Colonic mucosa (tissue), 4 donors: ENCODE data around the gene GNLY. TPM values are rescaled to one million over a fixed set of nuclear protein-coding genes. Genes with fewer than 3 reads are reported as not detected.
"Not testable (repeated sequence)": the region's sequence is repeated elsewhere in the genome, so short reads cannot be mapped to it uniquely, and the experiment has no call there.

Experiments used
- DNase-seq: peaks from one replicate; pipeline ENCODE4 v3.0.0-alpha.2; 2020
- H3K27ac ChIP-seq: fragments of 200-600 bp; one replicate; pipeline ENCODE4 v1.8.0; 2021
- H3K27me3 ChIP-seq: fragments of 200-600 bp; one replicate; pipeline ENCODE4 v1.8.0; 2021
- H3K36me3 ChIP-seq: fragments of 200-600 bp; one replicate; pipeline ENCODE4 v1.8.0; 2021
- H3K4me1 ChIP-seq: fragments of 200-600 bp; one replicate; pipeline ENCODE4 v1.8.0; 2021; ENCODE audit warnings: mild to moderate bottlenecking
- H3K4me3 ChIP-seq: fragments of 200-600 bp; one replicate; pipeline ENCODE4 v1.8.0; 2021
- H3K9ac ChIP-seq, 2 donors: one replicate each; pipeline ENCODE4 v1.7.0; 2013; ENCODE audit warnings: control low read depth in 2 of 2, low read depth in 2 of 2, low read length in 2 of 2
- H3K9me3 ChIP-seq: fragments of 200-600 bp; one replicate; pipeline ENCODE4 v1.8.0; 2021
- intact Hi-C: fragments of 100-400 bp; cut with DNase I; formaldehyde crosslinking; loops from one replicate; pipeline ENCODE4 v1.14.1; 2022
- total RNA-seq, 2 donors: library from RNA; stranded (reverse); fragmentation: NEBNext Ultra II Directional in 1 of 2; extraction: Animal tissue kit (Norgen Biotek cat#: 25700) in 1 of 2; gene quantifications; one replicate each; pipeline ENCODE4 v1.2.1, GENCODE V29; 2021
- TF ChIP-seq, protein P1 (sequence below): fragments of 200-600 bp; IDR thresholded peaks from one replicate; pipeline ENCODE4 v1.8.0; 2022; ENCODE audit warnings: antibody characterized with exemption, mild to moderate bottlenecking
- donor health status: healthy.
- donor health status: DM: no; HTN: no; CAD: no.
- donor health status: DM: no; HTN: no; CAD: no.

Gene GNLY
- total RNA-seq, 2 donors from 2014 or later, result 0.32 to 4.7 TPM

DNA sequence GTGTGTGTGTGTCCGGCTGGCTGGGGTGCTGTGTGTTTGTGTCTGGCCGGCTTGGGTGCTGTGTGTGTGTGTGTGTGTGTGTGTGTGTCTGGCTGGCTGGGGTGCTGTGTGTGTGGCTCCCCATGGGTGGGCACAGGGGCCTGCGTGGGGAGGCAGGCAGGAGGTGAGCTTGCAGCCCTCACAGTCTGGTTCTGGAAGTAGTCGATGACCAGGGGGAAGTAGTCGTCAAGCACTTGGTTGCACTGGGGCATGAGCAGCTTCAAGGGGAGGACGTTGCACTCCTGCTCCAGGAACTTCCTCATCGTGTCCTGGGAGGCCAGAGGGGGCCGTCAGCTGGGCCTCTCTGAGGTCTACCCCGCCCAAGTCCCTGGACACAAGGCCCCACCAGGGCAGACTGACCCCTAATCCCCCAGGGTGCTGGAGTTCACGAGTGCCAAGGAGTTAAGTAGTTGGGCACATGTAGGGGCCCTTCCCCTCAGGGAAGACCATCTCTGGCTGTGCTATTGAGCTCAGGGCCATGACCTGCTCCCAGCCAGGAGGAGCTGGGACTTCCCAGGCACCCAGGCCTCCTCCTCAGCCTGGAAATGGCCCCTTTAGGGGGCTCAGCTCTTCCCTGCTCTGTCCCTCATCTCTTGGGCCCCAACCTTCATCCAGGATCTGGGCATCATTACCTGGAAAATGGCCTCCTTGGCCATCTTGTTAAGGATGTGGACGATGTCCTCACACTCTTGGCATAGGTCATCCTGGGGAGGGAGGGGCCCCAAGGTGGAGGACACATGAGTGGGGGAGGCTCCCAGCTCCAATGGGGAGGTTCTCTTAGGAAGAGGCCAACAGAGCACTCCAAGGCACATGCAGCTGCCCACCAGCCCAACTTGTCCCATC, 27.5 kb upstream of the GNLY start:
- Histone ChIP-seq H3K36me3 (no peaks in the 10 kb centered on the region), H3K4me1 (no peaks in the 10 kb centered on the region), H3K4me3 (no peak overlapping the region), H3K27ac (no peak overlapping the region), H3K9me3 (no peaks in the 10 kb centered on the region), H3K27me3 (no peaks in the 10 kb centered on the region), H3K9ac (no peak overlapping the region)
- TF ChIP-seq, protein P1, sequence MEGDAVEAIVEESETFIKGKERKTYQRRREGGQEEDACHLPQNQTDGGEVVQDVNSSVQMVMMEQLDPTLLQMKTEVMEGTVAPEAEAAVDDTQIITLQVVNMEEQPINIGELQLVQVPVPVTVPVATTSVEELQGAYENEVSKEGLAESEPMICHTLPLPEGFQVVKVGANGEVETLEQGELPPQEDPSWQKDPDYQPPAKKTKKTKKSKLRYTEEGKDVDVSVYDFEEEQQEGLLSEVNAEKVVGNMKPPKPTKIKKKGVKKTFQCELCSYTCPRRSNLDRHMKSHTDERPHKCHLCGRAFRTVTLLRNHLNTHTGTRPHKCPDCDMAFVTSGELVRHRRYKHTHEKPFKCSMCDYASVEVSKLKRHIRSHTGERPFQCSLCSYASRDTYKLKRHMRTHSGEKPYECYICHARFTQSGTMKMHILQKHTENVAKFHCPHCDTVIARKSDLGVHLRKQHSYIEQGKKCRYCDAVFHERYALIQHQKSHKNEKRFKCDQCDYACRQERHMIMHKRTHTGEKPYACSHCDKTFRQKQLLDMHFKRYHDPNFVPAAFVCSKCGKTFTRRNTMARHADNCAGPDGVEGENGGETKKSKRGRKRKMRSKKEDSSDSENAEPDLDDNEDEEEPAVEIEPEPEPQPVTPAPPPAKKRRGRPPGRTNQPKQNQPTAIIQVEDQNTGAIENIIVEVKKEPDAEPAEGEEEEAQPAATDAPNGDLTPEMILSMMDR, result no peak
- no peak for DNase-seq
- intact Hi-C loops, result no loop called here

DNA sequence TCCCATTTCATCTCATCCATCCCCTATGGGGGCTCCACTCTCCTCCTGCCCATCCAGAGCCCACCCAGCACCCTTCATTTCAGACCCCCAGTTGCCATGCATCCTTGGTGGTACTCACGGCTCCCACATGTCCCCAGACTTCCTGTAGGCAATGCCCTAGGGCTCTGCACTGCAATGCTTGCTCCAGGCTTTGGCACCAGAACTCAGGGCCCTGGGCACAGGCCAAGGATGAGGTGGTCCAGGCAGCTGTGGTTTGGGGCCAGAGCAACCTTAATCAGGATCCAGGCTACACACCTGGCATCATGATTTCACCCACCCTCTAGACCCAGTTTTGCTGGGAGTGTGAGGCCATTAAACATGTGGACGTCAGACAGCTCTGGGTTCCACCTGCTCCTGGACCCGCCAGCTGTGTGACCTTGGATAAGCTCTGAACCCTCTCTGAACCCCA, 26.6 kb upstream of the GNLY start:
- intact Hi-C loops, result no loop called here
- H3K36me3 ChIP-seq, result no peaks in the 10 kb centered on the region
- H3K9ac ChIP-seq, result no peak overlapping the region
- no peak overlapping the region for H3K4me3 ChIP-seq
- TF ChIP-seq, protein P1, result no peak
- no peaks in the 10 kb centered on the region for H3K4me1 ChIP-seq
- no peak overlapping the region for H3K27ac ChIP-seq
- no peaks in the 10 kb centered on the region for H3K9me3 ChIP-seq
- no peak for DNase-seq
- no peaks in the 10 kb centered on the region for H3K27me3 ChIP-seq

DNA sequence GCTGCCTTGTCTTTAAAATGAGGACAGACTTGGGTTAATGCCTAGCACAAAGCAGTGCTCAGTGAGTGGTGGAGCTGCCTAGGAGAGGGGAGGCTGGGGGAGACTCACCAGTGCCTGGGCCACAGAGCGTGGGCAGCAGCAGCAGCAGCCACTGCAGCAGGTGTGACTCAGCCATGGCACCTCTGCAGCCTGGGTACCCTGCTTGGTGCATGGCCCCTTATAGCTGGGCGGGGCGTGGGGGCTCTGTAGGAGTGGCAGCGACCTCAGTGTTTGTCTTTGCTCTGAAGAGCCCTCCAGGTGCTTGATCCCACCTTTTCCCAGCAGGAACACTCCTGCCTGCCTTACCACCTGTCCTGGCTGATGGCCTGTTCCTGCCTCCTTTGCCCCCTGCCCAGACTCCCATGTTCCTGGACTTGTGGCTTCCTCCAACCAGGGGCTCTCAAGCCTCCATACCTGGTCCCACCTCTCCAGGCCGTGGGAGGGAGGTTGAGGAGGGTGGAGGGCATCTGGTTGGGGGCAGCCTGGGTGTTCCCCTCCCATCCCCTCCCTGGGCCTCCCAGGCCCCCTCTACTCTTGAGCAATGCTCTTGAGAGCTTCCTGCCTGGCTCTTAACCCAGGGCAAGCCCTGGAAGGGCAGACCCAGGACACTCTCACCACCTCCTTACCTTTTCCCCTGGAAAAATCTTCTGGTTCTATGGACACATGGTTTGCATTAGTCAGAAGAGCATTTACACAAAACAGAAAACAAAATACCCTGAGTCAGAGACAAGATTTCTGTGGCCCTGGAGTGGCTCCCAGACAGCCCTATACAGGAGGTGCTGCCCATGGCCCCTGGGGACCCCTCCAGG, 25.9 kb upstream of the GNLY start, which contains the start of gene SFTPB:
SFTPB (minus strand) TSS at position 191 of the 848 bp plus-strand sequence; CDS start at position 175, 16 bp downstream.
- TF ChIP-seq, protein P1, result no peak
- Histone ChIP-seq H3K36me3 (no peaks in the 10 kb centered on the region), H3K9ac (no peak within 1 kb of the TSS), H3K4me3 (no peak within 1 kb of the TSS), H3K4me1 (no peaks in the 10 kb centered on the region), H3K27me3 (no peaks in the 10 kb centered on the region), H3K9me3 (no peaks in the 10 kb centered on the region), H3K27ac (no peak within 1 kb of the TSS)
- intact Hi-C loops, result no loop called here
- no peak for DNase-seq

DNA sequence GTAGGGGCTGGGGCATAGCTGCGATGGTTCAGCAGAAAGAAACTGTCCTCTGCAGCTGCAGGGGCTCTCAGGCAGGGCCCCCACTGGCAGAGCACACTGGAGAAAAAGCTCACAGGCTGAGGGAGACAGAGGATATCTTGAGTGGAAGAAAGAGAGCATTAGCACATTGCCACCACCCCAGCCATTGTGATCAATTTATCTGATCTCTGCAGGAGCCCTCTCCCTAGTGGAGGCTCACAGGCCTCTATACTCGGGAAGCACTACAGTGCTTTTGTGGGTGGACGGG, 25.4 kb upstream of the GNLY start:
- no peak overlapping the region for H3K4me3 ChIP-seq
- no peaks in the 10 kb centered on the region for H3K9me3 ChIP-seq
- H3K9ac ChIP-seq, result no peak overlapping the region
- H3K36me3 ChIP-seq, result no peaks in the 10 kb centered on the region
- no peak for DNase-seq
- intact Hi-C loops, result no loop called here
- no peaks in the 10 kb centered on the region for H3K27me3 ChIP-seq
- no peaks in the 10 kb centered on the region for H3K4me1 ChIP-seq
- TF ChIP-seq, protein P1, result no peak
- H3K27ac ChIP-seq, result no peak overlapping the region

DNA sequence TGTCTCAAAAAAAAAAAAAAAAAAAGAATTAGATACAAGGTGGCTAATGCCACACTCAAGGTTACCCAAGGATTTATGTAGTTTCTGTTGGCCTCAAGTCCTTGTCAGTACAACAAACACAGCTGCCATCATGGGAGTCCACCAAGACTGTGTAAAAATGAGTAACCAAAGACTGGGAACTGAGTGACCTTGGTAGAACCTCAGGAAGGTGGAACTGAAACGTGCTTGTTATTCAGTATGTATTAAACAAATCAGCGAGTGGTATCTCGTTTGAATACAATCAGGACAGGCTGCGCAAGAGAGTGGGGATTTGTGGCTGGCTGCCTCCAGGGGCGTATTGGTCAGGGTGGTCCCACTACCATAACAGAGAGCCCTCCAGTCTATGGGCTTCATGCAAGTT, 24.6 kb upstream of the GNLY start:
- Histone ChIP-seq H3K9me3 (no peaks in the 10 kb centered on the region), H3K4me1 (no peaks in the 10 kb centered on the region), H3K36me3 (no peaks in the 10 kb centered on the region), H3K27me3 (no peaks in the 10 kb centered on the region), H3K9ac (no peak overlapping the region), H3K4me3 (no peak overlapping the region), H3K27ac (no peak overlapping the region)
- TF ChIP-seq, protein P1, result no peak
- intact Hi-C loops, result no loop called here
- DNase-seq, result no peak

DNA sequence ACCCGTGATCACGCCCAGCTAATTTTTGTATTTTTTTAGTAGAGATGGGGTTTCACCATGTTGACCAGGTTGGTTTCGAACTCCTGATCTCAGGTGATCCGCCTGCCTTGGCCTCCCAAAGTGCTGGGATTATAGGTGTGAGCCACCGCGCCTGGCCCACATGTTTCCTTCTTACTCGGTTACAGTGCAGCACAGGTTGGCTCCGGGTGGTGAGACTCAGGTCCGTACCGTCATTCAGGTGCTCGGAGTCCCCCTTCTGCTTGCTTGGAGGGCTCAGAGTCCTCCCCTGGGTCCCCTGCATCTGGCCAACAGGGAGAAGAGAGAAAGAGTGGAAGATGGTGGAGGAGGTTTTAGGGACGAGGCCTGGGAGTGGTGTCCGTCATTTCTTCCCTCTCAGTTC, 23.7 kb upstream of the GNLY start:
- H3K27ac ChIP-seq, DNase-seq, H3K36me3 ChIP-seq, H3K27me3 ChIP-seq, H3K4me3 ChIP-seq, H3K9me3 ChIP-seq, H3K9ac ChIP-seq, intact Hi-C loops, H3K4me1 ChIP-seq: not testable (repeated sequence)
